HepG2 (cell line): ENCODE results near the gene RORC. TPM values are rescaled to one million over a fixed set of nuclear protein-coding genes. Genes with fewer than 3 reads are reported as not detected.

Experiments
- ATAC-seq: fragments of 200-7000 bp; cut with Tn5 transposase; 3 replicates; pipeline ENCODE4 v1.9.1; 2020; ENCODE audit warnings: mild to moderate bottlenecking, moderate library complexity
- BruUV-seq: library from RNA; stranded (reverse); fragments of 400-500 nt; replicated peaks from 2 replicates; lab custom pipeline; 2021; lab: Mats Ljungman, UMichigan
- CTCF ChIA-PET: fragments of 300-600 bp; formaldehyde crosslinking; extraction: SDS; loops from one replicate; lab custom pipeline; 2021; ENCODE audit warnings: low total read pairs, inconsistent platforms, low intra/inter-chr PET ratio; lab: Yijun Ruan, JAX
- POLR2A ChIA-PET: fragments of 350-600 bp; sonication (Branson Sonifier 250); formaldehyde crosslinking; loops from one replicate; lab custom pipeline; 2020; ENCODE audit warnings: antibody characterized with exemption, inconsistent platforms; lab: Yijun Ruan, JAX
- DNase-seq: peaks from one replicate; pipeline ENCODE4 v3.0.0-alpha.2; 2015; ENCODE audit warnings: low spot score
- FAIRE-seq: peaks from 3 replicates; lab custom pipeline; 2011; peaks lifted over from hg19 to GRCh38; lab: Jason Lieb, UNC
- H2AFZ ChIP-seq: one replicate; pipeline ENCODE4 v1.6.1; 2011; ENCODE audit warnings: low read length, inconsistent platforms
- H3K27ac ChIP-seq: fragments of 300-600 bp; 3 replicates; pipeline ENCODE4 v1.8.0; 2011; ENCODE audit warnings: mixed run types, mild to moderate bottlenecking, mixed read lengths, low read length, inconsistent platforms; ENCODE audit not compliant: insufficient read depth; ENCODE audit errors: extremely low read length
- H3K27me3 ChIP-seq, 2 experiments: fragments of 200-600 bp in 1 of 2; 2 replicates in 1 of 2; 3 replicates in 1 of 2; pipeline versions ENCODE4 v1.6.0 to v1.8.0; 2011; ENCODE audit warnings: low read length in 2 of 2, mild to moderate bottlenecking in 2 of 2, moderate library complexity in 2 of 2, inconsistent platforms in 1 of 2; ENCODE audit not compliant: insufficient read depth in 2 of 2, control insufficient read depth in 1 of 2
- H3K36me3 ChIP-seq, 2 experiments: fragments of 200-600 bp in 1 of 2; replicated peaks in 1 of 2; 2 replicates in 1 of 2; 3 replicates in 1 of 2; pipeline versions ENCODE4 v1.5.1 to v1.8.0; 2011; ENCODE audit warnings: low read length in 2 of 2, inconsistent platforms in 1 of 2; ENCODE audit not compliant: insufficient read depth in 2 of 2, control insufficient read depth in 1 of 2
- H3K4me1 ChIP-seq: 2 replicates; pipeline ENCODE4 v1.5.1; 2012; ENCODE audit warnings: low read length, inconsistent platforms; ENCODE audit not compliant: insufficient read depth
- H3K4me2 ChIP-seq: 2 replicates; pipeline ENCODE4 v1.6.0; 2011; ENCODE audit warnings: low read depth, low read length, inconsistent platforms
- H3K4me3 ChIP-seq, 3 experiments: fragments of 200-600 bp in 1 of 3; sonication (generic), shearing (Covaris generic) in 1 of 3; replicated peaks in 1 of 3; 2 replicates each; pipeline ENCODE4 v1.5.1; 2011 to 2016; ENCODE audit warnings: low read length in 3 of 3, inconsistent platforms in 2 of 3, low read depth in 2 of 3, mild to moderate bottlenecking in 2 of 3, control low read depth in 1 of 3, mixed read lengths in 1 of 3; ENCODE audit not compliant: insufficient read depth in 1 of 3
- H3K79me2 ChIP-seq: one replicate; pipeline ENCODE4 v1.6.1; 2011; ENCODE audit warnings: low read length, inconsistent platforms; ENCODE audit not compliant: insufficient read depth
- H3K9ac ChIP-seq: 2 replicates; pipeline ENCODE4 v1.6.0; 2011; ENCODE audit warnings: mild to moderate bottlenecking, low read depth, low read length, inconsistent platforms; ENCODE audit not compliant: insufficient read depth
- H3K9me3 ChIP-seq: 2 replicates; pipeline ENCODE4 v1.5.1; 2012; ENCODE audit warnings: mild to moderate bottlenecking, low read length
- H4K20me1 ChIP-seq: 2 replicates; pipeline ENCODE4 v1.6.0; 2011; ENCODE audit warnings: inconsistent platforms, mild to moderate bottlenecking, low read length, moderate library complexity; ENCODE audit not compliant: insufficient read depth
- SIN3A ChIP-seq: IDR thresholded peaks from 2 replicates; pipeline ENCODE4 v1.6.1; 2011; ENCODE audit warnings: low read depth, mild to moderate bottlenecking, control low read depth, low read length, borderline replicate concordance
- ZNF343 ChIP-seq: sonication (generic); formaldehyde crosslinking; IDR thresholded peaks from 2 replicates; pipeline ENCODE4 v1.4.0; 2020; ENCODE audit warnings: mild to moderate bottlenecking, missing genetic modification reagents
- ZNF446 ChIP-seq: sonication (generic); formaldehyde crosslinking; IDR thresholded peaks from 2 replicates; pipeline ENCODE4 v1.5.0; 2020; ENCODE audit warnings: mild to moderate bottlenecking, missing genetic modification reagents
- WGBS: methylation state at CpG from one replicate; pipeline ENCODE4 v1.1.6; 2017; ENCODE audit warnings: low lambda C conversion rate; 5-methylcytosine and 5-hydroxymethylcytosine counted together
- in situ Hi-C: cut with HindIII; loops from 2 replicates; pipeline ENCODE4 v1.10.0; 2017; ENCODE audit warnings: low pct_unique_long_range_greater_than_20kb; ENCODE audit not compliant: extremely low pct_ligation_motif_present
- intact Hi-C: fragments of 100-400 bp; cut with micrococcal nuclease; formaldehyde crosslinking; loops from one replicate; pipeline ENCODE4 v1.10.0; 2022; ENCODE audit not compliant: unreplicated experiment
- polyA plus RNA-seq, 8 experiments: library from polyadenylated mRNA; depleted of rRNA in 3 of 8; stranded (reverse) in 7 of 8; unstranded in 1 of 8; fragments of >200 nt; fragmentation: Illumina TruSeq in 4 of 8; extraction: Trizol in 4 of 8; gene quantifications; 2 replicates each; pipeline versions ENCODE4 v1.2.1 to v1.2.3, GENCODE V29; 2011 to 2016; ENCODE audit warnings: low read depth in 4 of 8, missing spikeins in 1 of 8, mixed read lengths in 1 of 8; ENCODE audit not compliant: insufficient read depth in 1 of 8
- total RNA-seq, 5 experiments: library from RNA; depleted of rRNA; stranded (reverse); fragments of >200 nt; fragmentation: Illumina TruSeq; extraction: Trizol; gene quantifications; 2 replicates each; pipeline ENCODE4 v1.2.3, GENCODE V29; 2016; ENCODE audit warnings: low read depth in 1 of 5
- TF ChIP-seq, protein P1 (sequence below): IDR thresholded peaks from 2 replicates; pipeline ENCODE4 v1.6.1; 2016; ENCODE audit warnings: missing compliant biosample characterization, missing genetic modification reagents, borderline replicate concordance

RORC gene
- total and polyA plus RNA-seq, 2 of the 13 experiments (the other 11 are each of a cell fraction or from before 2014, with no cell fraction given) = 2.5 to 6.5 TPM

DNA sequence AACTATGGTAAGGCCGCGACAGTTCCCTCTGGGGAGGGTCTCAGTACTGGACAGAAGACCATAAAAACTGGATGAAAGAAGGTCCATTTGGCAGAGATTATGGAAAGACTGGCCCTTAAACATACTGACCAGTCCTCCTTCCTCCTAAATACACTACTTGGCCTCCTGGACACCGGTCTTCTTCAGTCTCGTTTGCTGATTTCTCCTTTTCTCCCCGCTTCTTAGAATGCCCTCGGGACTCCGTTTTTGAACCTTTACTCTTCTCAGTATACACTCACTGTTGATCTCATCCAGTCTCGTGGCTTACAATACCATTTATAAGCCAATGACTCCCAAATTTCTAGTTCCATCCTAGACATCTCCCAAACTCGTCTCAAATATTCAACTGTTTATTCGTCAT is 67.6 kb downstream of the RORC start:
- FAIRE-seq (no peak), ATAC-seq (peak; percentile 10), DNase-seq (no peak)
- Histone ChIP-seq H3K4me2 (peak overlapping the region; percentile 84), H3K79me2 (peaks cover 5% of the 10 kb centered on the region), H2AFZ (peak overlapping the region; percentile 79), H3K9ac (peak overlapping the region; percentile 75), H3K27ac (peak overlapping the region; percentile 83), H3K27me3 (no peaks in the 10 kb centered on the region; a peak in 1 of 5 replicates), H4K20me1 (no peaks in the 10 kb centered on the region), H3K36me3 (peaks cover 6 to 23% of the 10 kb centered on the region in 2 experiments), H3K9me3 (no peaks in the 10 kb centered on the region), H3K4me1 (peaks cover 26% of the 10 kb centered on the region), H3K4me3 (peak overlapping the region; percentile 72 to 95 (median 92))
- ChIA-PET CTCF (no interaction called here), POLR2A (interaction anchor here (0.6 to 1.7 kb wide), 6 partner anchors 12 to 224 kb away, joined by 3 to 21 read pairs (median 6); partner anchors contain the start of genes TDRKH and TUFT1)
- TF ChIP-seq, protein P1, sequence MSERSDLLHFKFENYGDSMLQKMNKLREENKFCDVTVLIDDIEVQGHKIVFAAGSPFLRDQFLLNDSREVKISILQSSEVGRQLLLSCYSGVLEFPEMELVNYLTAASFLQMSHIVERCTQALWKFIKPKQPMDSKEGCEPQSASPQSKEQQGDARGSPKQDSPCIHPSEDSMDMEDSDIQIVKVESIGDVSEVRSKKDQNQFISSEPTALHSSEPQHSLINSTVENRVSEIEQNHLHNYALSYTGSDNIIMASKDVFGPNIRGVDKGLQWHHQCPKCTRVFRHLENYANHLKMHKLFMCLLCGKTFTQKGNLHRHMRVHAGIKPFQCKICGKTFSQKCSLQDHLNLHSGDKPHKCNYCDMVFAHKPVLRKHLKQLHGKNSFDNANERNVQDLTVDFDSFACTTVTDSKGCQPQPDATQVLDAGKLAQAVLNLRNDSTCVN (CRISPR knock-in tag) = no peak
- TF ChIP-seq ZNF446 (CRISPR knock-in tag) = no peak
- TF ChIP-seq ZNF343 (CRISPR knock-in tag) = no peak
- 0 out of 2 replicates have a peak, but pooled peaks have one; percentile 1 for TF ChIP-seq SIN3A
- in situ Hi-C loops (no loop called here), intact Hi-C loops (loop anchor here (10.0 kb wide), 1 partner anchor 71 kb away; the partner anchor contains the start of genes C2CD4D and RORC)
- 2% methylated on average over 10 of the region's 10 CpGs for WGBS
- BruUV-seq = no TSS peak
